Measurements from ENCODE around the gene CYB5A. TPM values are rescaled to one million over a fixed set of nuclear protein-coding genes. Genes with fewer than 3 reads are reported as not detected.
A peak's percentile ranks its signal among the peaks of the same experiment; 100 is the strongest.

CYB5A gene
- total and polyA plus RNA-seq, 2 of the 8 experiments (the other 6 are each of a cell fraction or from before 2014, with no cell fraction given), result 154 to 195 TPM

GRCh38 chr18:74290794-74291471, 830 bp downstream of the CYB5A start (continued):
- peak; percentile 32 for TF ChIP-seq NANOG (IDR thresholded peaks at IDR 0.05; ENCODE audit: insufficient read depth, low read depth, low read length, poor library complexity, severe bottlenecking)
- no peak for TF ChIP-seq TEAD4 (IDR thresholded peaks at IDR 0.05; ENCODE audit: low read depth, low read length)
- TF ChIP-seq EP300 (IDR thresholded peaks at IDR 0.05; ENCODE audit: borderline replicate concordance in 1 of 2, low read depth in 2 of 2, low read length in 2 of 2), result no peak
- TF ChIP-seq, protein P1, sequence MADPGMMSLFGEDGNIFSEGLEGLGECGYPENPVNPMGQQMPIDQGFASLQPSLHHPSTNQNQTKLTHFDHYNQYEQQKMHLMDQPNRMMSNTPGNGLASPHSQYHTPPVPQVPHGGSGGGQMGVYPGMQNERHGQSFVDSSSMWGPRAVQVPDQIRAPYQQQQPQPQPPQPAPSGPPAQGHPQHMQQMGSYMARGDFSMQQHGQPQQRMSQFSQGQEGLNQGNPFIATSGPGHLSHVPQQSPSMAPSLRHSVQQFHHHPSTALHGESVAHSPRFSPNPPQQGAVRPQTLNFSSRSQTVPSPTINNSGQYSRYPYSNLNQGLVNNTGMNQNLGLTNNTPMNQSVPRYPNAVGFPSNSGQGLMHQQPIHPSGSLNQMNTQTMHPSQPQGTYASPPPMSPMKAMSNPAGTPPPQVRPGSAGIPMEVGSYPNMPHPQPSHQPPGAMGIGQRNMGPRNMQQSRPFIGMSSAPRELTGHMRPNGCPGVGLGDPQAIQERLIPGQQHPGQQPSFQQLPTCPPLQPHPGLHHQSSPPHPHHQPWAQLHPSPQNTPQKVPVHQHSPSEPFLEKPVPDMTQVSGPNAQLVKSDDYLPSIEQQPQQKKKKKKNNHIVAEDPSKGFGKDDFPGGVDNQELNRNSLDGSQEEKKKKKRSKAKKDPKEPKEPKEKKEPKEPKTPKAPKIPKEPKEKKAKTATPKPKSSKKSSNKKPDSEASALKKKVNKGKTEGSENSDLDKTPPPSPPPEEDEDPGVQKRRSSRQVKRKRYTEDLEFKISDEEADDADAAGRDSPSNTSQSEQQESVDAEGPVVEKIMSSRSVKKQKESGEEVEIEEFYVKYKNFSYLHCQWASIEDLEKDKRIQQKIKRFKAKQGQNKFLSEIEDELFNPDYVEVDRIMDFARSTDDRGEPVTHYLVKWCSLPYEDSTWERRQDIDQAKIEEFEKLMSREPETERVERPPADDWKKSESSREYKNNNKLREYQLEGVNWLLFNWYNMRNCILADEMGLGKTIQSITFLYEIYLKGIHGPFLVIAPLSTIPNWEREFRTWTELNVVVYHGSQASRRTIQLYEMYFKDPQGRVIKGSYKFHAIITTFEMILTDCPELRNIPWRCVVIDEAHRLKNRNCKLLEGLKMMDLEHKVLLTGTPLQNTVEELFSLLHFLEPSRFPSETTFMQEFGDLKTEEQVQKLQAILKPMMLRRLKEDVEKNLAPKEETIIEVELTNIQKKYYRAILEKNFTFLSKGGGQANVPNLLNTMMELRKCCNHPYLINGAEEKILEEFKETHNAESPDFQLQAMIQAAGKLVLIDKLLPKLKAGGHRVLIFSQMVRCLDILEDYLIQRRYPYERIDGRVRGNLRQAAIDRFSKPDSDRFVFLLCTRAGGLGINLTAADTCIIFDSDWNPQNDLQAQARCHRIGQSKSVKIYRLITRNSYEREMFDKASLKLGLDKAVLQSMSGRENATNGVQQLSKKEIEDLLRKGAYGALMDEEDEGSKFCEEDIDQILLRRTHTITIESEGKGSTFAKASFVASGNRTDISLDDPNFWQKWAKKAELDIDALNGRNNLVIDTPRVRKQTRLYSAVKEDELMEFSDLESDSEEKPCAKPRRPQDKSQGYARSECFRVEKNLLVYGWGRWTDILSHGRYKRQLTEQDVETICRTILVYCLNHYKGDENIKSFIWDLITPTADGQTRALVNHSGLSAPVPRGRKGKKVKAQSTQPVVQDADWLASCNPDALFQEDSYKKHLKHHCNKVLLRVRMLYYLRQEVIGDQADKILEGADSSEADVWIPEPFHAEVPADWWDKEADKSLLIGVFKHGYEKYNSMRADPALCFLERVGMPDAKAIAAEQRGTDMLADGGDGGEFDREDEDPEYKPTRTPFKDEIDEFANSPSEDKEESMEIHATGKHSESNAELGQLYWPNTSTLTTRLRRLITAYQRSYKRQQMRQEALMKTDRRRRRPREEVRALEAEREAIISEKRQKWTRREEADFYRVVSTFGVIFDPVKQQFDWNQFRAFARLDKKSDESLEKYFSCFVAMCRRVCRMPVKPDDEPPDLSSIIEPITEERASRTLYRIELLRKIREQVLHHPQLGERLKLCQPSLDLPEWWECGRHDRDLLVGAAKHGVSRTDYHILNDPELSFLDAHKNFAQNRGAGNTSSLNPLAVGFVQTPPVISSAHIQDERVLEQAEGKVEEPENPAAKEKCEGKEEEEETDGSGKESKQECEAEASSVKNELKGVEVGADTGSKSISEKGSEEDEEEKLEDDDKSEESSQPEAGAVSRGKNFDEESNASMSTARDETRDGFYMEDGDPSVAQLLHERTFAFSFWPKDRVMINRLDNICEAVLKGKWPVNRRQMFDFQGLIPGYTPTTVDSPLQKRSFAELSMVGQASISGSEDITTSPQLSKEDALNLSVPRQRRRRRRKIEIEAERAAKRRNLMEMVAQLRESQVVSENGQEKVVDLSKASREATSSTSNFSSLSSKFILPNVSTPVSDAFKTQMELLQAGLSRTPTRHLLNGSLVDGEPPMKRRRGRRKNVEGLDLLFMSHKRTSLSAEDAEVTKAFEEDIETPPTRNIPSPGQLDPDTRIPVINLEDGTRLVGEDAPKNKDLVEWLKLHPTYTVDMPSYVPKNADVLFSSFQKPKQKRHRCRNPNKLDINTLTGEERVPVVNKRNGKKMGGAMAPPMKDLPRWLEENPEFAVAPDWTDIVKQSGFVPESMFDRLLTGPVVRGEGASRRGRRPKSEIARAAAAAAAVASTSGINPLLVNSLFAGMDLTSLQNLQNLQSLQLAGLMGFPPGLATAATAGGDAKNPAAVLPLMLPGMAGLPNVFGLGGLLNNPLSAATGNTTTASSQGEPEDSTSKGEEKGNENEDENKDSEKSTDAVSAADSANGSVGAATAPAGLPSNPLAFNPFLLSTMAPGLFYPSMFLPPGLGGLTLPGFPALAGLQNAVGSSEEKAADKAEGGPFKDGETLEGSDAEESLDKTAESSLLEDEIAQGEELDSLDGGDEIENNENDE (IDR thresholded peaks at IDR 0.05; ENCODE audit: insufficient replicate concordance, low read length), result no peak
- TF ChIP-seq HDAC2 (IDR thresholded peaks at IDR 0.05; ENCODE audit: borderline replicate concordance in 1 of 2, low read depth in 2 of 2, low read length in 2 of 2), result peak; percentile 78 to 89; a peak in 3 of 4 replicates
- no peak for TF ChIP-seq TBP (IDR thresholded peaks at IDR 0.05; ENCODE audit: low read depth, low read length)
- TF ChIP-seq CREB1 (IDR thresholded peaks at IDR 0.05), result no peak
- TF ChIP-seq E2F6 (IDR thresholded peaks at IDR 0.05), result no peak
- no peak for TF ChIP-seq KDM5A (IDR thresholded peaks at IDR 0.05; ENCODE audit: low read length)

Measured in H1 (cell line).